Skeletal muscle tissue (tissue), 4 donors: ENCODE data around the gene TENM4. TPM values are rescaled to one million over a fixed set of nuclear protein-coding genes. Genes with fewer than 3 reads are reported as not detected.

Source experiments
- H3K27ac ChIP-seq: one replicate; pipeline ENCODE4 v1.7.0; 2013; ENCODE audit warnings: mild to moderate bottlenecking, low read depth, low read length, inconsistent platforms
- H3K27me3 ChIP-seq, 3 donors: one replicate each; pipeline ENCODE4 v1.7.0; 2013; ENCODE audit warnings: low read length in 3 of 3; ENCODE audit not compliant: control insufficient read depth in 3 of 3, insufficient read depth in 3 of 3
- H3K36me3 ChIP-seq, 3 donors: one replicate each; pipeline ENCODE4 v1.7.0; 2013; ENCODE audit warnings: low read length in 3 of 3; ENCODE audit not compliant: control insufficient read depth in 3 of 3, insufficient read depth in 3 of 3
- H3K4me1 ChIP-seq, 3 donors: one replicate each; pipeline ENCODE4 v1.7.0; 2013; ENCODE audit warnings: low read length in 3 of 3, mild to moderate bottlenecking in 3 of 3; ENCODE audit not compliant: control insufficient read depth in 3 of 3, insufficient read depth in 3 of 3
- H3K4me3 ChIP-seq, 3 donors: one replicate each; pipeline ENCODE4 v1.7.0; 2013; ENCODE audit warnings: low read length in 3 of 3
- H3K9ac ChIP-seq, 3 donors: one replicate each; pipeline ENCODE4 v1.7.0; 2013; ENCODE audit warnings: low read length in 3 of 3, mild to moderate bottlenecking in 3 of 3, moderate library complexity in 2 of 3, low read depth in 1 of 3
- H3K9me3 ChIP-seq, 3 donors: one replicate each; pipeline ENCODE4 v1.7.0; 2013; ENCODE audit warnings: low read length in 3 of 3; ENCODE audit not compliant: control insufficient read depth in 3 of 3
- total RNA-seq: library from RNA; depleted of rRNA; stranded (reverse); fragments of >200 nt; gene quantifications from one replicate; pipeline ENCODE4 v1.2.3, GENCODE V29; 2014
- donor health status: Osteomylitis.

TENM4 gene
- total RNA-seq, 1 donor from 2014 or later = 18.3 TPM

GRCh38 chr11:79059141-79059540, 381.7 kb downstream of the TENM4 start:
- Histone ChIP-seq H3K9ac (no peak overlapping the region), H3K4me1 (peaks cover 3 to 6% (median 5%) of the 10 kb centered on the region in 3 donors), H3K27me3 (no peaks in the 10 kb centered on the region), H3K4me3 (no peak overlapping the region), H3K9me3 (no peaks in the 10 kb centered on the region), H3K36me3 (no peaks in the 10 kb centered on the region), H3K27ac (no peak overlapping the region)

GRCh38 chr11:79055856-79056631, 384.8 kb downstream of the TENM4 start:
- Histone ChIP-seq H3K4me3 (no peak overlapping the region), H3K9ac (no peak overlapping the region), H3K36me3 (no peaks in the 10 kb centered on the region), H3K9me3 (no peaks in the 10 kb centered on the region), H3K27me3 (no peaks in the 10 kb centered on the region), H3K4me1 (peaks cover 0 to 2% (median 0%) of the 10 kb centered on the region in 3 donors), H3K27ac (no peak overlapping the region)

GRCh38 chr11:79054636-79055035, 386.2 kb downstream of the TENM4 start:
- H3K9ac ChIP-seq = no peak overlapping the region
- no peaks in the 10 kb centered on the region for H3K9me3 ChIP-seq
- H3K27ac ChIP-seq = no peak overlapping the region
- H3K36me3 ChIP-seq = no peaks in the 10 kb centered on the region
- H3K4me3 ChIP-seq = no peak overlapping the region
- no peaks in the 10 kb centered on the region for H3K27me3 ChIP-seq
- H3K4me1 ChIP-seq = peaks cover 0 to 5% (median 0%) of the 10 kb centered on the region in 3 donors

GRCh38 chr11:79052544-79052943, 388.3 kb downstream of the TENM4 start:
- no peak overlapping the region for H3K27ac ChIP-seq
- peaks cover 0 to 5% (median 0%) of the 10 kb centered on the region in 3 donors for H3K4me1 ChIP-seq
- H3K36me3 ChIP-seq = no peaks in the 10 kb centered on the region
- no peaks in the 10 kb centered on the region for H3K9me3 ChIP-seq
- no peak overlapping the region for H3K9ac ChIP-seq
- H3K27me3 ChIP-seq = no peaks in the 10 kb centered on the region
- no peak overlapping the region for H3K4me3 ChIP-seq

GRCh38 chr11:79050786-79051185, 390.0 kb downstream of the TENM4 start:
- H3K9me3 ChIP-seq = no peaks in the 10 kb centered on the region
- no peaks in the 10 kb centered on the region for H3K36me3 ChIP-seq
- peaks cover 0 to 3% (median 0%) of the 10 kb centered on the region in 3 donors for H3K4me1 ChIP-seq
- H3K27ac ChIP-seq = no peak overlapping the region
- H3K4me3 ChIP-seq = no peak overlapping the region
- H3K9ac ChIP-seq = no peak overlapping the region
- no peaks in the 10 kb centered on the region for H3K27me3 ChIP-seq

GRCh38 chr11:79049741-79050179, 391.1 kb downstream of the TENM4 start:
- Histone ChIP-seq H3K4me3 (no peak overlapping the region), H3K36me3 (no peaks in the 10 kb centered on the region), H3K4me1 (peaks cover 0 to 3% (median 0%) of the 10 kb centered on the region in 3 donors), H3K27ac (no peak overlapping the region), H3K27me3 (no peaks in the 10 kb centered on the region), H3K9ac (no peak overlapping the region), H3K9me3 (no peaks in the 10 kb centered on the region)

- Histone ChIP-seq H3K4me3 (no peak overlapping the region), H3K9ac (no peak overlapping the region), H3K27me3 (no peaks in the 10 kb centered on the region), H3K27ac (no peak overlapping the region), H3K4me1 (peaks cover 0 to 3% (median 0%) of the 10 kb centered on the region in 3 donors), H3K9me3 (no peaks in the 10 kb centered on the region), H3K36me3 (no peaks in the 10 kb centered on the region)
Observed at GRCh38 chr11:79047980-79048379, 392.9 kb downstream of the TENM4 start.

GRCh38 chr11:79047321-79047720, 393.5 kb downstream of the TENM4 start:
- Histone ChIP-seq H3K27me3 (no peaks in the 10 kb centered on the region), H3K4me1 (peaks cover 0 to 3% (median 0%) of the 10 kb centered on the region in 3 donors), H3K9ac (no peak overlapping the region), H3K27ac (no peak overlapping the region), H3K4me3 (no peak overlapping the region), H3K9me3 (no peaks in the 10 kb centered on the region), H3K36me3 (no peaks in the 10 kb centered on the region)

GRCh38 chr11:79046366-79046765, 394.5 kb downstream of the TENM4 start:
- no peak overlapping the region for H3K9ac ChIP-seq
- no peaks in the 10 kb centered on the region for H3K27me3 ChIP-seq
- H3K36me3 ChIP-seq = no peaks in the 10 kb centered on the region
- H3K9me3 ChIP-seq = no peaks in the 10 kb centered on the region
- no peak overlapping the region for H3K4me3 ChIP-seq
- H3K4me1 ChIP-seq = peaks cover 0 to 3% (median 0%) of the 10 kb centered on the region in 3 donors
- no peak overlapping the region for H3K27ac ChIP-seq

GRCh38 chr11:79045800-79046304, 395.0 kb downstream of the TENM4 start:
- H3K9ac ChIP-seq = no peak overlapping the region
- H3K4me3 ChIP-seq = no peak overlapping the region
- peaks cover 0 to 3% (median 0%) of the 10 kb centered on the region in 3 donors for H3K4me1 ChIP-seq
- H3K9me3 ChIP-seq = no peaks in the 10 kb centered on the region
- H3K27me3 ChIP-seq = no peaks in the 10 kb centered on the region
- no peaks in the 10 kb centered on the region for H3K36me3 ChIP-seq
- no peak overlapping the region for H3K27ac ChIP-seq
